GM19023 (cell line): ENCODE data around the gene FASN.
"Not testable (repeated sequence)": the region's sequence is repeated elsewhere in the genome, so short reads cannot be mapped to it uniquely, and the experiment has no call there.

ENCODE experiments used
- ATAC-seq: cut with Tn5 transposase; IDR thresholded peaks from one replicate; pipeline ENCODE4 v1.9.1; 2021; ENCODE audit warnings: mild to moderate bottlenecking, moderate library complexity; ENCODE audit not compliant: unreplicated experiment

The FASN gene

DNA sequence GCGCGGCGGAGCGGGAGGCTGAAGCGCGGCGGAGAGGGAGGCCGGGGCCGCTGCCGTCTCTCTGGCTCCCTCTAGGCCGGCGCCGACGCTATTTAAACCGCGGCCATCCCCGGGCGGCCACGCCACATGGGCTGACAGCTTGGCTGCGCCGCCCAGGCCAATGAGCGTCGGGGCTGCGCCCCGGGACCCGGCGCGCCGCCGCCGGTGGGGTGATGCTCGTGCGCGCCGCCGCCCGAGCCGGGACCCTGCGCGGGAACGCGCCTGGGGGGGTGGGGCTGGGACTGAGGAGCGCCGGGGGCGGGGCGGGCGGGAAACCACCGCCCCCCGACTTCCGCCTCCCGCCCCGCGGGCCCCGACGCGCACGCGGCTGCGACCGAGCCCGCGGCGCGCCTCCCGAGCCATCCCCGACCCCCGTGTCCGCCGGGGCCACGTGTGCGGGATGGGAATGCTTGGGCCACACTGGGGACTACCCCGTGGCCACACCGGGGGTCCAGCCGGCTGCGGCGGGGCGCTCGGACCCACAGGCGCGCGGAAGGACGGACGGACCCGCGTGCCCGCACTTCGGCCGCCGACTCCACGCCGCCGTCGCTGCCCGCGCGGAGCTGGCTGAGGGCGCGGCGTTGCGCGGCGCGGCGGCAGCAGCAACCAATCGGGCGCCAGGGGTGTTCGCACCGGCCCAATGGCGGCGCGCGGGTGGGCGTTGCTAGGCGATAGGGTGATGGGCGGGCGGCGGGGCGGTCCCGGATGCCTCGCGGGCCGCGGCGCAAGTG is at the start of gene FASN:
Gene FASN (minus strand): TSS at position 68 of the 770 bp plus-strand sequence. CDS start 1,791 bp downstream, outside the sequence.
- ATAC-seq, result peak; percentile 74

DNA sequence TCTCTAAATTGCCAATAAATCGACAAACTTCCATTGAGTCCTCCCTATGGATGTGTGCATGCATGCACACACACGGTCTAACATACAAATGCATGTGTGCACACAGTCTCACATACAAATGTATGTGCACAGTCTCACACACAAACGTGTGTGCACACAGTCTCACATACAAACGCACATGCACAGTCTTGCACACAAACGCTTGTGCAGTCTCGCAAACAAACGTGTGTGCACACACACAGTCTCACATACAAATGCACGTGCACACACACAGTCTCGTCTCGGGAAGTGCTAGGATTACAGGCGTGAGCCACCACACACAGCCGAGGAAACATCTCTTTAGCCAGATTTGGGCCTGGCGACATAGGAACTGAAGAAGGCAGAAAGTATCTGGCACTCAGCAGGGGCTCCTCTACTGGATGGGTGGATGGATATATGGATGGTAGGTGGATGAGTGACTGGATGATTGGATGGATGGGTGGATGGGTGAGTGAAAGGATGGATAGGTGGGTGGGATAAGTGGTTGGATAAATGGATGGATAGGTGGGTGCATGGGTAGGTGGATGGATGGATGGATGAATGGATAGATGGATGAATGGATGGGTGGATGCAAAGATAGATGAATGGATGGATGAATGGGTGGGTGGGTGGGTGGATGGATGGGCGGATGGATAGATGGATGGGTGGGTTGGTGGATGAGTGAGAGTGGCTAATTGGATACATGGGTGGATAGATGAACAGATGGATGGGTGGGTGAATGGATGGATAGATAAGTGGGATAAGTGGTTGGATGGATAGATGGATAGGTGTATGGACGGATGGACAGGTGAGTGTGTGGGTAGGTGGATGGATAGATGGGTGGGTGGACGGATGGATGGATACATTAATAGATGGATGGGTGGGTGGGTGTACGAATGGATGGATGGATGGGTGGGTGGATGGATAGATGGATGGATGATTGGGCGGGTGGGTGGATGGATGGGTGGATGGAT is 48.9 kb upstream of the FASN start:
- no peak for ATAC-seq

- ATAC-seq, result no peak
Observed at GRCh38 chr17:82145550-82146155, 47.6 kb upstream of the FASN start.

DNA sequence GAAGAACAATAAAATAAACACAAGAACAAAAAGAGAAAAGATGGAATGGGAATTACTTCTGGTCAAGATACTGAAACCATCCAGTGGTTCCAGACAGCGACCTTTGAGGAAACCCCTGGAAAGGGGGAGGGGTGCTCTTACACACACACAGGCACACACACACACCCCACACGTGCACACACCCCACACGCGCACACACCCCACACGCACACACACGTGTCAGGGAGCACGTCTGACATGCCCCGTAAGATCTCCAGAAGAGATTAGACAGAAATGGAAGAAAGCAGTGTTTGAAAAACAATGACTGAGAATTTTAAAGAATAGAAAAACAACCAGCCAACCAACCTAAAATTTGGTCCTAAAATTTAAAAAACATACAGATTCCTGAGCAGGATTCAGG is 45.3 kb upstream of the FASN start:
- no peak for ATAC-seq

GRCh38 chr17:82139961-82140360 is 41.9 kb upstream of the FASN start:
- not testable (repeated sequence) for ATAC-seq

DNA sequence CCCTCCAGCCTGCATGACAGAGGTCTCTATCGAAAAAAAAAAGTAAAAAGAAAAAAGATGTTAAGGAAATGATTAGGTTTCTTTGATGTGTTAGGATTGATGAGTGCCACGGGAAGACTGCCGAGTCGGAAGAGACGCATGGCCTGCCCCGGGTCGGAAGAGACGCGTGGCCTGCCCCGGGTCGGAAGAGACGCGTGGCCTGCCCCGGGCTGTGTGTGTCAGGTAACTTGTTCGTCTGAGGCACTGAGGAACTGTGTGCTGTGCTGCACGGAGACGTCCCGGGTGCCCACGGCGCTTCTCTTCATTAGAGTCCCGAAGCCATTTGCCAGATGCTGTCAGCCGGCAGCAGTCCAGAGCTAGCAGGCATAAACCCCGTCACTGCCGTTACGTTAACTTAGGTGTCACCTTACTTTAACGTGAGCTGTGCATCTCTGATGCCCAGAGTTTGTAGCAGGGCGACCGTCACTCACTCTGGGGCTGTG is 40.5 kb upstream of the FASN start:
- ATAC-seq, result no peak

DNA sequence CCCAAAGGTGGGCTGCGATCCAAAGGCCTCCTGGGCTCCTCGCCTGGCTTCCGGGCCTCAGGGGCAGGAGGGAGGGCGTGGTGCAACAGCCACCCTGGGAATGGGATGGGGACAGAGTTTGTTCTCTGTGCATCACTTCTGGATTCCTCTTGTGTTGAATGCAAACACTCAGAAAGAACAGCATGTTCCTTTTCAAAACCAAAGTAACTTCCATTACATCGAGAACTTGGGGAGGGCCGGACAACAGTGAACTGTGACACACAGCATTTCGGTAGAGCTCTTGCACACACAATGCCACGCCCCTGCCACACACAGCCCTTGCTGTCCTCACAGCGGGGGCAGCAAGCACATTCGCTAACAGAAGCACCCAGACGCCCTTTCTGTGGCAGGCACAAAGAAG is 36.1 kb upstream of the FASN start:
- ATAC-seq, result no peak

DNA sequence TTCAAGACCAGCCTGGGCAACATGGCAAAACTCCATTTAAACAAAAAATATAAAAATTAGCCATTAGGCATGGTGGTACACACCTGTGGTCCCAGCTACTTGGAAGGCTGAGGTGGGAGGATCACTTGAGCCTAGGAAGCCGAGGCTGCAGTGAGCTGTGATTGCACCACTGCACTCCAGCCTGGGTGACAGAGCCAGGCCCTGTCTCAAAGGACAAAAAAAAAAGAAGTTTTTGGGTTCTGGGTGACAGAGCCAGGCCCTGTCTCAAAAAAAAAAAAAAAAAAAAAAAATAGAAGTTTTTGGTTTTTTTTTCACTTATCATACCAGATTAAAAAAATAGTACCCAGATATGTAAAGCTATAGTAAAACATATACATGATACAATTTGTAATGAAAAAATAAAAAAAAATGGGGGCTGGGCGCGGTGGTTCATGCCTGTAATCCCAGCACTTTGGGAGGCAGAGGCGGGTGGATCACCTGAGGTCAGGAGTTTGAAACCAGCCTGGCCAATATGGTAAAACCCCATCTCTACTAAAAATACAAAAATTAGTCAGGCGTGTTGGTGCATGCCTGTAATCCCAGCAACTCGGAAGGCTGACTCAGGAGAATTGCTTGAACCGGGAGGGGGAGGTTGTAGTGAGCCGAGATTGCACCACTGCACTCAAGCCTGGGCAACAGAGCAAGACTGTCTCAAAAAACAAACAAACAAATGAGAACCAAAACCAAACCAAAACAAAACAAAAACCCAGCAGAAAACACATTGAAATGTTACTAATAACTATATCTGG is 35.3 kb upstream of the FASN start:
- not testable (repeated sequence) for ATAC-seq

DNA sequence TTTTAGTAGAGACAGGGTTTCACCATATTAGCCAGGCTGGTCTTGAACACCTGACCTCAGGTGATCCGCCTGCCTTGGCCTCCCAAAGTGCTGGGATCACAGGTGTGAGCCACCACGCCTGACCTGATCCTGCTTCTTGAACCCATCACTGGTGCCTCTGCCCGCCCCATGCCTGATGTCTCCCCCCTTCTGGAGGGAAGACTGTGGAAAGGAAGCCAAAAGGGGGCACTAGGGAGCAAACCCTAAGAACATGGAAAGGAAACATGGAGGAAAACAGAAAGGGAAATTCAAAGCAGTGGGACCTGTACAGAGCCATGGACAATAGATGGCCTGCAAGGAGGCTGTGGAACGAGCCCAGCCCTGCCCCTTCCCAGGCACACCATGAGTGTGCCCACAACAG is 31.1 kb upstream of the FASN start:
- ATAC-seq, result no peak

DNA sequence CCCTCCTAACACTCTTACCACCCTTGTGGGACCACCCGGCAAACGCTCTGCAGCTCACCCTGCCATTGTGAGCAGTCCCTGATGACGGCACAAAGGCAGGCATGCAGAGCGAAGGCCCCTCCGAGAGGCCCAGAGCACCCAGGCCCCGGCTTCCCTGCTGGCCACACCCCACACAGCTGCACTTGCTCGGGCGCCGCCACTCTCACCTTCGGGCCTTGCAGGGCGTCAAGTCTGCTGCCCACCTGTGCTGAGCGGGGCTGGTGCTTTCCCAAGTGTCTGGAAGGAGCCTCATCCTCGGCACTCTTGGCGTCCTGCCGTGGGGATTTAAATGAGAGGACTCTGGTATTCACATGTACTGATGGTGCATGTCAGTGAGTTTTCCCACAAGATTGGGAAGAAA is 30.3 kb upstream of the FASN start:
- no peak for ATAC-seq

GRCh38 chr17:82127704-82128103 is 29.7 kb upstream of the FASN start:
- no peak for ATAC-seq

DNA sequence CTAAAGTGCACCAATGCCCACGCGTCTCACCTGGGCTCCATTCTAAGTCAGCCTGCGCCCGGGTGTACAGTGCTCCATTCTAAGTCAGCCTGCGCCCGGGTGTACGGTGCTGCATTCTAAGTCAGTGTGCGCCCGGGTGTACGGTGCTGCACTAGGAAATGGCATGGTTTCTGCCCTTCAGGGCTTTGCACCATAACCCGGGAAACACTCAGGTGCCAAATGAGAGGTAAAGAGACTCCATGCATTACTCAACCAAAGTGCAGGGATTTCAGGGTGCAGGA is 29.2 kb upstream of the FASN start:
- ATAC-seq, result no peak

GRCh38 chr17:82126556-82127314 is 28.7 kb upstream of the FASN start:
- ATAC-seq, result no peak

GRCh38 chr17:82124101-82124500 is 26.1 kb upstream of the FASN start:
- no peak for ATAC-seq

DNA sequence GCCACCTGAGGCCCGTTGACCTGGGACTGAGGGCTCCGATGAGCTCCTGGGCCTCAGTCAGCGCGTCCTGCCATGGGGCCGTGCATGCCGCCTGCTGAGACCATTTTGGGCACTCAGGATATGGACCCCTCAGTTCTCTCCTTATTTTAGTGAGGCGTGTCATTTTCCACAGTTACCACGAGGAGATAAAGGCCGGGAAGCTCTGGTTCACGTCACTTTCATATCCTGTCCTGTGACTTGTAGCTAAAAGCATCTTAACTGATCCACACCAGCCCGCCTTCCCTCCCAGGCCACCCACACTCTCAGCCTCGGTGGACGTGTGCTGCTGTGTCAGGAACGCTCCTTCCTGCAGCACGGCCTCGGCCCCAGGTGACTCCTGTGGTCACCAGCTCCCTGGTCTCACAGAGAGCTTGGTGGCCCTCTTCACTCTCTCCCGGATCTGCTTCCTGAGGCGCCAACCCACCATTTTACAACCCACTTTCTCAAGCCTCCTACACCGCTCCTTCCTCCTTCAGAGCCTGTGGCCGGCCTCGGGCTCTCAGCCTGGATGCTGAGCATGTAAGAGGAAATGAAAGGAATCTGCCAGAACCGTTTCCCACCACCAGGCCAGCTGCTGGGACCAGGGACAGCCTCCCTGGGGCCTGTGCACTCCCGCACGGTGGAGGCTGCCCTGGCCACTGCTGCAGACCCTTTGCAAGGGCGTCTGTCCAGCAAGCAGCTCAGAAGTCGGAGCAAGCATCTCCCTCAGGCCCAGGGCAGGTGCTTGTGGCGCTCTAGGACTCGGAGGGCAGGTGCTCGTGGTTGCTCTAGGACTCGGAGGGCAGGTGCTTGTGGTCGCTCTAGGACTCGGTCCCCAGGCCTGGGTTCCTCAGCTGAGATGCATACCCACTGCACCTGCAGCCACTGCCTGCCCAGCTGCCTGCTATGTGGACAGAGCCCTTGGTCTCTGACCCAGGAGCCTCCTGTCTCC is 23.9 kb upstream of the FASN start:
- ATAC-seq, result no peak

DNA sequence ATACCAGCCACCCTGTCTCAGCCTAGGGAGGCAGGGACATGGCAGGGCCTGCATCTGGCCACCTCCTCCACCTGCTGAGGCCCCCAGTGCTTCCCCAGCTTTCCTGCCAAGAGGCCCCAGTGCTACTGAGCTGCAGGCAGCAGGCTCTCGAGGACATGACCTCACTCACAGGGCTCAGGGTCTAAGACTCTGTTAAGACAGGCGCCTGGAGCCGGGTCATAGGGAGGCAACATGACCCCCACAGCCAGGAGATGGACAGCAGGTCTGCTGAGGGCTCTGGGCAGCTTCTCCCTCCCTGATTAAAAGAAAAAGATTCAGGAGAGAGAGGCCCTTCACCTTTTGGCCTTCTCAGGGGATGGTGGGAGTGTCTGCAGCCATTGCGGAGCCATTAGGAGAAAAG is 23.2 kb upstream of the FASN start:
- ATAC-seq, result no peak

DNA sequence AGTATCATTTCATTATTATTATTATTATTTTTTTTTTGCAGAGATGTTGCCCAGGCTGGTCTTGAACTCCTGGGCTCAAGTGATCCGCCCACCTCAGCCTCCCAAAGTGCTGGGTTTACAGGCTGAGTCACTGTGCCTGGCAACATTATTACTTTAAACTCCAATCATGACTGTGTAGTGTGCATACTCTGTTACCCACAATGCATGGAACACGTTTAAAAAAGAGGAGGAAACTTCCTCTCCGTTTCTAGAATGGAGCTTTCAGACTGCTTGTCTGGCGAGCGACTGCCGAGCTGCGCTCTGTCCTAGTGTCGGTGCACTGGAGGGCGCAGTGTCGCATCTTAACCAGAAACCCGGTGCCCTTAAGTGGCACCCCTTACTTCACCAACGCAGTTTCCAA is 22.1 kb upstream of the FASN start:
- no peak for ATAC-seq

DNA sequence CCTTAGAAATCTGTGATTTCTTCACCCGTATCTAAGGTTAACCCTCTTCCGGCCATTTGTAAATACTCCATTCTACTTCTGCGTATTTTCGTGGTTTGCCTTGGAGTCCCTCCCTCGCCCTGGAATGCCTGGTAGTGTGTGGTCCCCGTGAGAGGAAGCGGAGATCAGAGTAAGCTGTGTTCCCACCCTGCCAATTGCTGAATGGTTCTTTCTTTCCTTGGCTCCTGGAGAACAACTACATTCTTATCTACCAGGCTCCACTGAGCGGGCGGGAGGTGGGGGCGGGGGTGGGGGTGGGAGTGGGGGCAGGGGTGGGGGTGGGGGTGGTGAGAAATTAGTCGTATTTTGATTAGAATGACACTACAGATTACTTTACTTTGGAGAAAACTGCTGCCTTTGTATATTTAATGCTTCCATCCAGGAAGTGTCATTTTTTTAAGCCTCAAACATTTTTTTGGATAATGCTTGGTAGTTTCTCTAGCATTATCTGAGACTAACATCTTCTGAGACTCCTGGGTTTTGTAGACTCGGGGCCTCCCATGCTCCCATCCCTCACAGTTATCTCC is 20.9 kb upstream of the FASN start:
- ATAC-seq, result no peak
